DMS114 treated with DMSO at 0.1 percent for 48 hours (cell line): ENCODE data around the gene GPS2.

ENCODE experiments used
- DNase-seq: peaks from one replicate; lab custom pipeline; 2025; ENCODE audit not compliant: unreplicated experiment; lab: John Stamatoyannopoulos, UW

GPS2 gene

DNA sequence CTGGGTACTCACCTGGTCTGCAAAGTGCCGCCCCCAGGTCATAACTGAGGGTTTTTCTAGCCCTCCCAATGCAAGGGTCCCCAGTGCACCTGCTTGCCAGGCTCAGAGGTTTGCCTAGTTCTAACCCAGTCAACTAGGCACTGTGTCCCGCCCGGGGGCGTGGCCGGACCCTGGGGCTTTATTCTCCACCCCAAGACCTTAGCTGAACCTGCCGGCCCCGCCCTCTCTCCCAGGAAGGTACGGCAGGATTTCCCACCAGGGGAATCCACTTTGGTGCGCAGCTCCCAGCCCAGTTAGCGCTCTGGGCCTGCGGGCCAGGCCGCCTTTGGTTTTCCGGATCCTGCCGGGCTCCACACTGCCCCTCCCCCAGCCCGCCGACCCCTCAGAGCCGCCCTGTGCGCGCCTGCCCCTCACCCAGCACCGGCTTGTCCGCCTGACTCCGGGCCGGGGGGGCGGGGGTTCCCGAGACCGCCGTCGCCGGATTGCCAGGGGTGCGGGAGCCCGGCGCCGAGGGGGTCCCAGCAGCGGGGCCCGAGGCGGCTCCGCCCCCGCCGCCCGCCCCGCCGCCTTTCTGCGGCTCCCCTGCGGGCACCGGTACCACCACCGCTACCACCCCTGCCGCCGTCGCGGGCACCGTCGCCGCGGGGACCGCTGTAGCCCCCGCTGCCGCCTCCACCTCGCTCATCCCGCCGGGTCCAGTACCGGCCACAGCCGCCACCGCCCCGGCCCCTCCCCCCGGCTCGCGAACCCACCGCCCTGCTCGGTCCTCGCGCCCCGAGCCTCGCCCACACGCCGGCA is 21.1 kb downstream of the GPS2 start:
- no peak for DNase-seq

DNA sequence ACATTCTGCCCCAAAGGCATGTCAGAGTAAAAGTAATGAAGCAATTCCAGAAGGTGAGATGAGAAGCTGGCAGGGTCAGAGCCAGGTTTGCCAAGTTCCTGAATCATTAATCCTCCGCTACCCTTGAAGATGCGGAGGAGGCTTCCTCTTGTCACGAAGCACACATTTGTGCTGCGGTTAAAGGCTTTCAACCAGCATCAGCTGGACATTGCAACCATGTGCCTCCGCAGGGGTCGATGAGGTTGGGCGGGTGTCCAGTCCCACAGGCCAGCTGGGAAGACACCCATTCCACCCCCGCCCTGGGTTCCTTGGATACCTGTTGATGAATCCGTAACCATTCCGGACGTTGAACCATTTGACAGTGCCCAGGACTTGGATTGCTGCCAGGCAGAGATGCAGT is 22.0 kb downstream of the GPS2 start:
- DNase-seq, result no peak

DNA sequence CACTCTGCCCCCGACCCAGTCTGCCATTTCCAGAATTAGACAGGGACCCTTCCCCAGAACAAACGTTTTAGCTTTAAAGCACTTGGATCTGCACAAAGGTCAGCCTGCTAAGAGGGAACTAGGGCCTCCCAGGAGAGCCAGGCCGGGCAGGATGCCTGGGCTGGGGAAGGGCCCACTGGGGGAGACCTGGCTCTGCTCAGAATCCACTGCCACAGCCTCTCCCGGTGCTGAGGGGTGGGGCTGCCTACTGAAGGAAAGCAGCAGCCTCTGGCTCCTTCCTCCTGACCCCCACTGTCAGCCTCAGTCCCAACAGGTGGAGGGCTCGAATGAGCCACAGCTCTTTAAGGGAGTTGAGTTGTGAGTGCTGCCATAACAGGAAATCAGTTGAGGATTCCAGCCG is 22.4 kb downstream of the GPS2 start:
- DNase-seq, result no peak

DNA sequence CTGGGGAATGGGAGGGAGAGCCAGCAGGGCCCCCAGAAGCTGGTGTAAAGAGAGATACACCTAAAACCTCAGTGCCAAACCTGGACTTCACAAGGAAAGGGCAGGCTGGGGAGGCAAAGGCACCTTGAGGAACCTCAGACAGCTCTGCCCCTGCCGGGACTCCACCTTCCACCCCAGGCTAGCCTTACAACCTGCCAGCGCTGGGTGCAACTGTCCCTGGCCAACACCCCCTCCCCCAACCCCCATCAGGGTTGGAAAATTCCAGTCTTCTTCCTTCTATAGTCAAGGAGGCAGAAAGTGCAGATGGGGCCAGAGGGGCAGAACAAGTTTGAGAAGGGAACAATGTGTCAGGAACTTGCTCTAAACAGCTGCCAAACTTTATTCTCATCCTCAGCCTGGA is 23.0 kb downstream of the GPS2 start:
- no peak for DNase-seq

DNA sequence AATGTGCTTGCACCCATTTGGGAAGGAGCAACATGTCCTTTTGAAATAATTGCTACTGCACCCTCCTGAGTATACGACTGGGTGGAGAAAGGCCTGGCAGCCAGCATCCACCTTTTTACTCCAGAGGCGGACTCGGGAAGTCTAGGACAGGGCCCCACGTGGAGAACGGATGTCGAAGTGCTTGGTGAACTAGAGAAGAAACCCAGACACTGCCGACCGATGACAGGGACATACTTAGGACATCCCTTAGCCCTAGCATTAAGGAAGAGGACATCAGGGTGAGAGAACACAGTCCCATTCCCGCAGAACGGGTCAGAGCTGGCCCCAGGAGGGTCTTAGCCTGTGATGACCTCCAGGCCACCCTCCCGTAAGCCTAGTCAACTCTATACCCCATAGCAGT is 24.5 kb downstream of the GPS2 start:
- no peak for DNase-seq

DNA sequence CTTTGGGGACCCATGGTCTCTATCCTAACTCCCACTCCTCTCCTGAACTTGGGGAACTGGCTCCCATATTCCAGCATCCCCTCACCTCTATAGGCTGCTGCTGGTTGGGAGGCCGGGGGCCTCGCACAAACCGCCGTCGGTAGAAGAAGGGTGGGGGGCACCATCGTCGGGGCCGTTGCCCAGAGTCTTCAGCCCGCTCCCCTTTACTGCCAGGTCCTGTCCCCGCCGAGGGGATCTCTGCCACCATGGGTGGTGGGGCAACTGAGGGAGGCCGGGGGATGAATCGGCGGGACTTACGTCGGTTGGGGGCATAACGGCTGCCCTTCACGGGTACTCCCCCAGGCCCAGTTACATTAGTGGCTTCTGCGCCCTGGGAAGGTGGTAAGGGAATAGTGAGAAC is 25.0 kb downstream of the GPS2 start:
- no peak for DNase-seq

DNA sequence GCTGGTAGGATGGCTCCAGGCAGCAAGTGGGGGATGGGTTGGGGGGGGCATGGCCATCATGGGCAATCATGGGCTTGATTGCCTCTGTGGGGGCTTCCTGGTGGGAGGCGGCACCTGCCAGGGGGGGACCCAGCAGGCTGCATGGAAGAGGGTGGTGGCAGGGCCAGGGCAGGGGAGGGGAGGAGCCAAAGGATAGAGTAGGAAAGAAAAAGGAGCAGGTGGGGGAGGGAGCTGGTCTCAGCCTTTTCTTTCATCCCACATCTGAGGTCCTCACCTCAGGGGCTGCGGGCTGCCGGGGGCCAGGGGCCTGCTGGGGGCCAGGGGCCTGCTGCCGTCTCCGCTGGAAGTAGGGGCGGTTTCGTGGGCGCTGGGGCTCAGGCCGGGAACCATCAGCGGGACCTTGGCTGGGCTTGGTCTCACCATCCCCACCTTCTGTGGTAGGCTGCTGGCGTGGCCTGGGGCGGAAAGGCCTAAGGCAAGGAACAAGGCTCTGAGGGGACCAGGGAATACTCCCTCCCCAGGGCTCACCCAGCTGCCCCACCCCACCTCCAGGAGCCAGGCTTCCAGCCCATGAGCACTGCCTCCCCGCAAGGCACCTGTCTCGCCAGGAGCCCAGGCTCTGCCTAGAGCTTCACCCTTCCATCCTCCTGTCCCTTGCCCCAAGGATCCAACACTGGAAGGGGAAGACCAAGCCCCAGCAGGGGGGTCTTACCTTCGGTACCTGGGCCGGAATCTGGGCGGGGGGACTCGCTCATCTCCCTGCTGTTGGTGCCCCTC is 25.7 kb downstream of the GPS2 start:
- no peak for DNase-seq

DNA sequence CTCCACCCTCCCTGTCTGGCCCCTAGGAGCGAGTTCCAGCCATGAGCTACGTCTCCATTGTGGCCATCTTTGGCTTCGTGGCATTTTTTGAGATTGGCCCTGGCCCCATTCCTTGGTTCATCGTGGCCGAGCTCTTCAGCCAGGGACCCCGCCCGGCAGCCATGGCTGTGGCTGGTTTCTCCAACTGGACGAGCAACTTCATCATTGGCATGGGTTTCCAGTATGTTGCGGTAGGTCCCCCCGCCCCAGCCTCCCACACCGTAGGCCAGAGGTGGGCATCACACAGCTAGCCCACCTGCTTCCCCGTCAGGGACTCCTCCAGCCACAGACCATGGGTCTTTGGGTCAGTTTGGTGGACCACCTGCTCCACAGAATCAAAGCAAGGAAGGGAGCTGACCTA is 29.5 kb downstream of the GPS2 start:
- no peak for DNase-seq

DNA sequence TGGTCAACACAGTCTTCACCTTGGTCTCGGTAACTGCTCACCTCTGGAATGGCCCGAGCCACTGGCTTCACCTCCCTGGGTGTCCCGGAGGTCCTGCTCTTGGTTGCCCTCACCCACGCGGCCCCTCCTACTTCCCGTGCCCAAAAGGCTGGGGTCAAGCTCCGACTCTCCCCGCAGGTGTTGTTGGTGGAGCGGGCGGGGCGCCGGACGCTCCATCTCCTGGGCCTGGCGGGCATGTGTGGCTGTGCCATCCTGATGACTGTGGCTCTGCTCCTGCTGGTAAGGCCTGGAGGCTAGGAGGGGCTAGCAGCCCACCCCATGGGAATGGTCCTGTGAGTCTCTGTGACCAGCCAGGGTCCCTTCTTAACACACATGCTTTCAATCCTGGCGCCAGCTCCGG is 30.2 kb downstream of the GPS2 start:
- no peak for DNase-seq

DNA sequence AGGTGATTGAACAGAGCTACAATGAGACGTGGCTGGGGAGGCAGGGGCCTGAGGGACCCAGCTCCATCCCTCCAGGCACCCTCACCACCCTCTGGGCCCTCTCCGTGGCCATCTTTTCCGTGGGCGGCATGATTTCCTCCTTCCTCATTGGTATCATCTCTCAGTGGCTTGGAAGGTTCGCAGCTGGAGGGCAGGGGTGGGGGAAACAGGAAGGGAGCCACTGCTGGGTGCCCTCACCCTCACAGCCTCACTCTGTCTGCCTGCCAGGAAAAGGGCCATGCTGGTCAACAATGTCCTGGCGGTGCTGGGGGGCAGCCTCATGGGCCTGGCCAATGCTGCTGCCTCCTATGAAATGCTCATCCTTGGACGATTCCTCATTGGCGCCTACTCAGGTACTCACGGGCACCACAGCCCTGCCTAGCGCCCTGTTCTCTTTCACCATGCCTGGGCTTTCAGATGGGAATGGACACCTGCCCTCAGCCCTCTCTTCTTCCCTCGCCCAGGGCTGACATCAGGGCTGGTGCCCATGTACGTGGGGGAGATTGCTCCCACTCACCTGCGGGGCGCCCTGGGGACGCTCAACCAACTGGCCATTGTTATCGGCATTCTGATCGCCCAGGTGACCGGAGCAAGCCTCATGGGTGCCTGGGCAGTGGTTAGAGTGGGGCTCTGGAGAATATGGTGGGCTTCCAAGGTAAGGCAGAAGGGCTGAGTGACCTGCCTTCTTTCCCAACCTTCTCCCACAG is 31.5 kb downstream of the GPS2 start:
- DNase-seq, result no peak

DNA sequence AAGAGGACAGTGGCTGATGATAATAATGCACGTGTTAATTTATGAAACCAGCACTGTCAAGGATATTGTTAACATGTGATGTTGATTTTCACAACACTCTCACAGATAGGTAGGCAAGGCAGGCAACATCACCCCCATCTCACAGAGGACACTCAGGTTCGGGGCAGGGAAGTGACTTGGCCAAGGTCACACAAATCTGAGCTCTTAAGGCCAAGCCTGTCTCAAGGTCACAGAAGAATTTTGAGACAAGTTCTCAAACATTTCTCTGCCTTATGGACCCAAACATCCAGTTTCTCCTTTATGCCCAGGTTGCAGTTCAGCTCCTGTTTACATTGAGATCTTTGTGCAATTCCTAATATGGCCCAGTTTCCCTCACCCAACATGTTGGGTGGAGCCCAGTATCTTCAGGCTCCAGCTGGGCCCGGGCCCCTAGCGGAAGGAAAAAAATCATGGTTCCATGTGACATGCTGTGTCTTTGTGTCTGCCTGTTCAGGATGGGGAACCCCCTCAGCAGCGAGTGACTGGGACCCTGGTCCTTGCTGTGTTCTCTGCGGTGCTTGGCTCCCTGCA is 32.3 kb downstream of the GPS2 start:
- no peak for DNase-seq

DNA sequence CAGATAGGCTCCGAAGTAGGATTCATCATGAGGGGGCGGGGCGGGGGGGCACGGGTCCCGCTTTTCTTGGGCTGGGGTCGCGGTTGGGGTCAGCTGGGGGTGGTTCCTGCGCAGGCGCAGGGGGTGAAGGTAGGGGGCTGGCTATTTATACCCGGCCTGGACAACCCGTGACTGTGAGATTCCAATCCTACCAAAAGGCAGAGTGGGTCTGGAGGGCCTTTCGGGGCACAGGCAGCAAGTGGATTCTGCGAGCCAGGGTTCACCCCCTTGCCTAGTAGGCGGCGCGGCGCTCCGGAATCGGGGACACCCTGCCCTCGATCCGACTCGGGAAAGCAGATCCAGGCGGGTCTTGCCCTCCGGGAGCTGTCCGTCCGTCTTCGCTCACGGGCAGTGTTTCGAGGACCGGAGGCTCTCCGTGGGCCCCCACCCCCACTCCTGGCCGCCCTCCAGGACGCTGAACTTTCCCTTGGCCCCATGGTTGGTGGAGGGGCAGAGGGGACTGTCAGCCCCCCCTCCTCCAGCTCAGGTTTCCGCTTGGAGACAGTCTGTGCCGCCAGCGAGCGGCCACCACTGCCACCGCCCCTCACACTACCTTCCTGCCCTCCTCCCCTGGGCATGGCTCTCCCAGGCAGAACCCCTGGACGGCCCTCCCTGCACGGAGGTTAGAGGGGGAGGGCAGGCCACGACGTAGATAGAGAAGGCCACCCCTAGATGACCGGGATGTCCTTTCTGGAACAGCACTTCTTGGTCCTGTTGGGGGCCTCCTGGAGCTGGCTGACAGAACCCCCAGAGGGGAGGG is 33.0 kb downstream of the GPS2 start:
- DNase-seq, result no peak

DNA sequence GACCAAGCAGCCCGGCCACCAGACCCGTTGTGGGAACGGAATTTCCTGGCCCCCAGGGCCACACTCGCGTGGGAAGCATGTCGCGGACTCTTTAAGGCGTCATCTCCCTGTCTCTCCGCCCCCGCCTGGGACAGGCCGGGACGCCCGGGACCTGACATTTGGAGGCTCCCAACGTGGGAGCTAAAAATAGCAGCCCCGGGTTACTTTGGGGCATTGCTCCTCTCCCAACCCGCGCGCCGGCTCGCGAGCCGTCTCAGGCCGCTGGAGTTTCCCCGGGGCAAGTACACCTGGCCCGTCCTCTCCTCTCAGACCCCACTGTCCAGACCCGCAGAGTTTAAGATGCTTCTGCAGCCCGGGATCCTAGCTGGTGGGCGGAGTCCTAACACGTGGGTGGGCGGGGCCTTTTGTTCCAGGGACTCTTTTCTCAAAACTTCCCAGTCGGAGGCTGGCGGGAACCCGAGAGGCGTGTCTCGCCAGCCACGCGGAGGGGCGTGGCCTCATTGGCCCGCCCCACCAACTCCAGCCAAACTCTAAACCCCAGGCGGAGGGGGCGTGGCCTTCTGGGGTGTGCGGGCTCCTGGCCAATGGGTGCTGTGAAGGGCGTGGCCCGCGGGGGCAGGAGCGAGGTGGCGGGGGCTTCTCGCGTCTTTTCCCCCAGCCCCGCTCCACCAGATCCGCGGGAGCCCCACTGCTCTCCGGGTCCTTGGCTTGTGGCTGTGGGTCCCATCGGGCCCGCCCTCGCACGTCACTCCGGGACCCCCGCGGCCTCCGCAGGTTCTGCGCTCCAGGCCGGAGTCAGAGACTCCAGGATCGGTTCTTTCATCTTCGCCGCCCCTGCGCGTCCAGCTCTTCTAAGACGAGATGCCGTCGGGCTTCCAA is 33.8 kb downstream of the GPS2 start, which contains the start of gene SLC2A4:
SLC2A4 (plus strand) TSS at position 645 of the 879 bp plus-strand sequence; CDS start at position 862, 217 bp downstream.
- peak; percentile 90 for DNase-seq

DNA sequence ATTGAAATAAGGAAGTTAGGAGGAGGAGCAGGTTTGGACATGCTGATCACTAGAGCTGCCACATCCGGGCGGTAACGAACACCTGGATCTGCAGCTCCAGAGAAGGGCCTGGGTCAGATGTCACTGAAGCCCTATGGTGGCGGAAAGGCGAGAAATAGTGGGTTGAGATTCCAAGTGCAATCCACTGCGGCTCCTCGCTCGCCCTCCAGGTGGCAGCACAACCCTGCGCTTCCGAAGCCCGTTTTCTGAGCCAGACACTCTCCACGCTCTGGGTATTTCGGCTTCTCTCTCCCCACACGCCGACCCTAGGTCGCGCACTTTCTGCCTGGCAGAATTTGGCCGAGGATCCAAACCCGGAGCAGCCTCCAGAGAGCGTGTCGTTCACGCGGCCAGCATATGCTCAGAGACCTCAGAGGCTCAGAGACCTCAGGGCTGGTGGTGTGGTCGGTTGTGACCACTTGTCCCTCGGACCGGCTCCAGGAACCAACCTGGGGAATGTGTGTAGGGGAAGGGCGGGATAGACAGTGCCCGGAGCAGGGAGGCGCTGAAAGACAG is 34.6 kb downstream of the GPS2 start:
- peak; percentile 76 for DNase-seq

DNA sequence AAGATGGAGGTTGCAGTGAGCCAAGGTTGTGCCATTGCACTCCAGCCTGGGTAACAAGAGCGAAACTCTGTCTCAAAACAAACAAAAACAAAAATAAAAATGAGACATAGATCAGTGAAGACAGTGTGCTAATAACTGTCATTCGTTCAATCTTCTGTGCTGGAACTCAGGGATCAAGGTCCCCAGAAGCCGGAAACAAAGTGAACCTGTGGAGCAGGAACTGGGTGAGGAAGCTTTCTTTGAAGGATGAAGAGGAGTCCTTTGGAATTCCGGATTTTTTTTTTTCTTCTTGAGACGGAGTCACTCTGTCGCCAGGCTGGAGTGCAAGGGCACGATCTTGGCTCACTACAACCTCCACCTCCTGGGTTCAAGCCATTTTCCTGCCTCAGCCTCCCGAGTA is 35.7 kb downstream of the GPS2 start:
- no peak for DNase-seq

DNA sequence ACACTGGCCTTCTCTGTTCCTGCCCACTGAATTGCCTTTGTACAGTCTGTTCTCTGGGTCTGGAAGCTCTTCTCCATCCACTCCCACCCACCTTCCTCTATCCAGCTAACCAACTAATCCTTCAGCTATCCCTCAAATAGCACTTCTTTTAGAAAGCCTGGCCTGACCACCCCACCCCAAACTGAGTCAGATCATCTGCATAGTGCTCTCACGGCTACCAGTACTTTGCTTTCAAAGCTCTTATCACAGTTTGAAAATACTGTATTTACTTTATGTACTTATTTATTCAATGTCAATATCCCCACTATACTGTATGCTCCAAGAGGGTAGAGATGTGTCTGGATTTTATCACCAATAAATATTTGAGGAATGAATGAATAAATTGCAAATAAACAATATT is 48.4 kb downstream of the GPS2 start:
- DNase-seq, result no peak

DNA sequence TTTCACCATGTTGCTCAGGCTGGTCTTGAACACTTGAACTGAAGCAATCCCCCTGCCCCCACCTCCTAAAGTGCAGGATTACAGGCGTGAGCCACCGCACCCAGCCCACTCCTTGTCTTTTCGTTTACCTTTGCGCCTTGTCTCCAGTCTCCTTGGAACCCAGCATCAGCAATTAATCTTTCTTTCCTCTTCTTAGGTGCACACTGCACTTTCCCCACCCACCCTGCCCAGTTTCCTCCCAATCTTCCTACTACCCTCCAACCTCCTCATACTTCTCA is 51.4 kb downstream of the GPS2 start:
- no peak for DNase-seq

DNA sequence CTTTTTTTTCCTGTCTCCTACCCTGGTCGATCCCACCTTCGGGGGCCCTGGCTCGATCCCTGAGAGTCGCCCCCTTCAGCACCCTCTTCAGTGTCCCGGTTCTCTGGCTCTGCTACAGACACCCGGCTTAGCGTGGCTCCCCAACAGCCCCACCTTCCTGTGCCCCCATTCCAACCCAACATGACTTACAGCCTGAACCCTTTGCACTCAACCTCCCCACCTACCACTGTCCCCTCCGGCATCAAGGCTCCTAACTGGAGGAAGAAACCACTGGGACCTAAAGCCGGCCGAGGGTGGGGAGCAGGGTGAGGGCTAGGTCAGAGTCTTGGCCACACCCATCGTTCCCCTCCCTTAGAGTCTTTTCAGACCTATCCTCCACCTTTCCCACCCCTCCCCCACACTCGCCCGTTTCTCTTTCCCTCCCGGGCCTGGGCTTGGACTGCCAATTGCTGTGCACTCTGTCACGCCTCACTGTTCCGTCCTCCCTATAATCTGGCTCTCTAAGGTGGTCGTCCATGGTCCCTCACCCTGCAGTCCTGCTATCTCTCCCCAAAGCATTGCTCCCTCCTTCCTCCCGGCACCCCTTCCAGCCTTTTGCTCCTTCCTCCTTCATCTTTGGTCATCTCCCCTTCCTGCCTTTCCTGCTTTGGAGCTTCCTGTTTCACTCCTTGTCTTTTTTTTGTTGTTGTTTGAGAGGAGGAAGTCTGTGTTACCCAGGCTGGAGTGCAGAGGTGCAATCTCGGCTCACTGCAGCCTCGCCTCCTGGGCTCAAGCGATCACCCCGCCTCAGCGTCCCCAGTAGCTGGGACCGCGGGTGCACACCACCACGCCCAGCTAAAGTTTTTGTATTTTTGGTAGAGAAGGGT is 52.0 kb downstream of the GPS2 start:
- no peak for DNase-seq
